Stimulated activated CD4-positive, alpha-beta T cell treated with anti-CD3 and anti-CD28 coated beads, Interleukin-15, amount 100 ng/mL, for 48 hours (primary cell): ENCODE data around the gene HDAC9.
"Not testable (repeated sequence)": the region's sequence is repeated elsewhere in the genome, so short reads cannot be mapped to it uniquely, and the experiment has no call there.

ENCODE experiments used
- DNase-seq, 2 donors: peaks; one replicate each; pipeline ENCODE4 v3.0.0-alpha.2; 2020; ENCODE audit warnings: low read depth in 2 of 2

Gene HDAC9

DNA sequence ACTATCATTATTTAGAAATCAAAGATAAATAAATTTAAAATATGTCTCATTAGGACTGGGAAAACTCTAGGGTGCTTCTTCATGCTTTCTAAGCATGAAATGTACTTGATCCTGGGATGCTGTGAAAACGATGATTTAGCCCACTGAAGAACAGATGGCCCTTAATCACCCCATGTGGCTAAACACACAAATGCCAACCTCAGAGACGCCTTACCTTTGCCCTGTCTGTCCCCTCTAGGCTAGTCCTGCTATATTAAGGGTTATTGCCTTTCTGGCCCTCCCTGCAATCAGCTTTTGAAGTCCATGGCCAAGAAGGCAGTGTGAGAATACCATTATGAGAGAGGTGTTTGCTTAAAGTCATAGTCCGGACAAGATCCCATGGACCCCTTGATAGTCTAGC, 404.7 kb downstream of the HDAC9 start:
- no peak for DNase-seq

DNA sequence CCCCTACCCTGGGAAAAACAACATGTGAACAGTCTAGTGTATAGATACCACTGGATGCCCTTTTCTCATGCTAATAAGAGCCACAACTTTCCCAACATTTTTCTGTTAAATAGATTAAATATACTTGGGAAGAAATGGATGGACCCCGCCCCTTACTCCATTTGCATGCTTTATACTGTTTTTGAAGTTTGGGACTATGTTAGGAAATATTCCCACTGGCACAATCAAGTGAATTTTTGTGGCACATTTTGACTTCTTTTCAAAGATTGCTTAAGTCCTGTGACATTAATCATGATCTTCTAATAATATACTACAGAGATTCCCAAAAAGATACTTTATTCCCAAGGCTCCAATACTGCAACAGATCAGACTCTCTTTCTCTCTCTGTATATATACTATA, 405.3 kb downstream of the HDAC9 start:
- no peak for DNase-seq

DNA sequence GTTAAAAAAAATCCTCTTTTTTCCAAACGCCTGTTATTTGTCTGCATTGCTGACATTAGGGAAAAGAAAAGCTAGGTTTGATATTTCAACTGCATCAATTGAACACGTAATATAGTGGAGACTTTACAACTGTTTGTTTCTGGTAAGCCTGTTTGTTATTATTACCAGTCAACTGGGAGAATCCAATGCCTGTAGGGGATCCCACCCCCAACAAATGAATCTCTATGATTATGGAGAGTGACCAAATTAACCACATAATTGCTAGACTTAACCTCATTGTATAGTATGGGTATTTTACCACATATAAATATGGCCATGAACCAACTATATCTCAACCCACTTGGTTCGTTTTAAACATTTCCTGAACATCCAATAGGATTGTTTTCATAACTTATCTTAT, 405.8 kb downstream of the HDAC9 start:
- DNase-seq, result no peak

DNA sequence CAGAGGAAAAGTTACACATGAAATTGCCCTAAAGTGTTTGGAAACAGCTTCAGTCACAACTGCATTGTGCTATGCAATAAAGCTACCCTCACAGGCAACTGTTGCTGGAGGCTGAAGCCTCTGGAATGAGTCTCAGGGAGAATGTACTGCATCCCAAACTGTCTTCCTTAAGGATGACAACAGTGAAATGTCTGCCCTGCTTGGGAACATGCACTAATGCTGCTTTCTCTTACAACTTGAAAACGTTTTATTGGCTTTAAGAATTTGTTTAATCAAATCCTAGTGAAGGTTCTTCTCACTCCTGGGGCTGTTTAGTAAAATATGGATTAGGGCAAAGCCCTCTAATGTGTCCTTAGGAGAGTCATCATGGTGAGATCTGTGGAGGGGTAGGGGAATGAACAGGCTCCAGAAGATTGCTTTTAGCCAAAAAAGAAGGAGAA, 406.5 kb downstream of the HDAC9 start:
- no peak for DNase-seq

DNA sequence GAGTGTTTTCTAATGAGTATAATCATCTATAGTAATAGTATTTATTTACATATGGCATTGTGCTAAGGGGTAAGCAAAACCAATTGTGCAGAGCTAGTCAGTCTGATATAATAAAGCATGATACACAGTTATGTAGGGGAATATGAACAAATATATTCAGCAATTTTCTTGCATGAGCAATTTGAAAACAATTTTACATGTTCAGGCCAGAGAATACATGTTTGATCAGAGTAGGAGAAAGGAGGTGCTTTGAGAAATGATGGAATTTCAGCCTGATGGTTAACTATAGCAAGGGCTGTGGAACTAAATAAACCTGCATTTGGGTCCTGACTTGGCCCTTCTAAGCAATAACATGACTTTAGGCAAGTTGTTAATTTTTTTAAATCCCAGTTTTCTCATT, 407.3 kb downstream of the HDAC9 start:
- DNase-seq, result no peak

DNA sequence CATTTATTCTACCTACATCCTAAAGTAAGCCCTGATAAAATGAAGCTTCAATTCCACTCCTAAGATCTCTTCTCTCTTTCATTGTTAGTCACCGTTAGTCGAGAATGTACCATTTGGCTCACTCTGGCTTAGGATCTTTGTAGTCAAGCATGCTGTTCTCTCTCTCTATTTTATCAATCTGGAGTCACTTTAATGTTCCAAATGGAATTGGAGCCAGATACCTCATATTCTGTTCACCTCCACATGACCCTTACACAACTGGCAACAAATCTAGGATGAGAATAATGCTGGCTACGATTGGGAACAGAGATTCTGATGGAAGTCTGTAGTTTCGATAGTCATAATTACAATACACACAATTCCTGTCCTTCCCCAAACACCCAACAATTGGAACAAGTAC, 408.1 kb downstream of the HDAC9 start:
- no peak for DNase-seq

DNA sequence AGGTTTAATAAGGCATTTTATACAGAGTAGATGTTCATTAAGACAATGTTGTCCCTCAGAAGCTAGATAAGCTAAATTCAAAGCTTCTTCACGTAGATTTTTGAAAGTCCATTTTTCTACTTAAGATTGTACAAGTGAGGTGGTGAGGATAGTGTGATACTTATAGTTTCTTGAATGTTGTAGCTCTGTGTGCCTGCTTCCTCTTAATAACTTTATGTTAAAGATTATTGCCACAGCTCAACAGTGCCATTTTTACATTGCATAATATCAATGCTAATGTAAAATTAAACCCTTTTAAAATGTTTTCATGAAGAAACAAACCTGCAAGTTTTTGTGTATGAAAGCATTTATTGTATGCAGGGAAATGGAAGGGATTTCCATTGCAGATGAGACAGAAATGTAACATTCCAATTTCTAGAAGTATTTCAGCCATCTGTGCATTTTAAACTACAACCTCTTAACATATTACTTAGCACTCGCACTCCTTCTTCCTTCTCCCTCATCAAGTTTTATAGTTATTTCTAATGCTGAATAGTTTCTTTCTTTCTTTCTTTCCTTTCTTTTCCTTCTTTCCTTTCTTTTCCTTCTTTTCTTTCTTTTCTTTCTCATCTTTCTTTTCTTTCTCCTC, 409.9 kb downstream of the HDAC9 start:
- DNase-seq, result no peak

DNA sequence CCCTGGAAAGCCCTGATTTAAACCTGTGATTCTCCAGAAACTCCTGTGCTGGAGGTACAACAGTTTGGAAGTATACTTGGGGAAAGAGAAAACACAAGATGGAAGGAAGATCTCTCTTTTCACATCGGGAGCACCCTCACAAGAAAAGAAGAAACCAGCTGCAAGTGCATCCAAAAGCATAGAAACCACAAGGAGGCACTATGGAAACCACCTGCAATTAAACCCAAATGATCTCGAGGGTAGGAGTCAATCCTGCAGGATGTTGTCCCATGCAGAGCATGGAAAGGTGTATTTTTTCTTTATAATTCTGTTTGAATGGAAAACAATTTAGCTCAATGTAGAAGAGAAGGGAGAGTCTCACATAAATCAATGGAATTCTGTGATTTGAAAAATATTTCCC, 411.4 kb downstream of the HDAC9 start:
- no peak for DNase-seq

DNA sequence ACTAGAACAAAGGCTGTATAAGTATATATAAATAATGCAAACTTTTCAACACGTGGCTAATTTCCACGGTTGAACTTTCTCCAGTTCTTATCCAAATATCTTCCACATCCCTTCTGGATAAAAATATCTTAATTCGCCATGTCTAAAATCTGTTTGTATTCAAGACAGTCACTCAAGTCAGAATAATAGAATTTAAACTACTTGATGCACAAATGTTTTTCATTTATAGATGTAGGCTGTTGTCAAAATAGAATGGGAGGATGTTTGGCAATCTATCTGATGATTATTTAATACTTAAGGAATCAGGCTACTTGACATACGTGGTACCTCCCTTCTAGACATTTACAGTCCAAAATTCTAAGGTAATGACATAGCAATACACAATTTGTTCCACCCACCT, 417.6 kb downstream of the HDAC9 start:
- no peak for DNase-seq

DNA sequence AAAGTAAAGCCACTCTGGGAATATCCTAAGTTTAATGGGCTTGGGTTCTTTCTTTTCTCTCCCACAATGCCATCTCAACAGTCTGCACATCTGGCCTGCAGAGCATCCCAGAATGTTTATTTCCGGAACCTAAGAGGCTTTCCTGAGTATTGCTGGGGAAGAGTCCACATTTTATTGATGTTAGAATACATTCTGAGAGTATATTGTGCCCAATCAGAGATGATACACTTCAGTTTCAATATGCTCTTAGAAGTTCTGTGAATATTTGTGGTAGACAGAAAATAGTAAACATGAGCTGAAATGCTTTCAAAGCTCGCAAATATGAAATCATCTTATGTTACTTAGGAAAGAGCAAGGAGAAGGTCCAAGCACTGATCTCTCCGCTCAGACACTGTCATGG, 421.3 kb downstream of the HDAC9 start:
- no peak for DNase-seq

DNA sequence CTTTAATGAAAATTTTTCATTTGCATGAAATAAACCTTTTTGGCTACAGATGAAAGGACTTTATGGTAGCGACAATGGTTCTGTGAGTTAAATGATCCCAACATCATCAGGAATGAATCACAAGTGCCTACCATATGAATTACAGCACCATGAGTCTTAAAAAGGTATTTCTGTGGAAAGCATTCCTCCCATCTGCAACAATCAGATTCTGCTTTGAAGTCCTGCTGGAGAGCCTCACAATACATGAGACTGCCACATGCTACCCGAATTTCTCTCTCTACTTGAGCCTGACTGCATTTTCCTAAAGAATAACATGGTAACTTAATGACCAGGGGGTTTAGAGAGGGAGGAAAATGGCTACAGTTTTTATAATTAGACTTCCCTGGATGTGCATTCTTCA, 431.6 kb downstream of the HDAC9 start:
- no peak for DNase-seq

DNA sequence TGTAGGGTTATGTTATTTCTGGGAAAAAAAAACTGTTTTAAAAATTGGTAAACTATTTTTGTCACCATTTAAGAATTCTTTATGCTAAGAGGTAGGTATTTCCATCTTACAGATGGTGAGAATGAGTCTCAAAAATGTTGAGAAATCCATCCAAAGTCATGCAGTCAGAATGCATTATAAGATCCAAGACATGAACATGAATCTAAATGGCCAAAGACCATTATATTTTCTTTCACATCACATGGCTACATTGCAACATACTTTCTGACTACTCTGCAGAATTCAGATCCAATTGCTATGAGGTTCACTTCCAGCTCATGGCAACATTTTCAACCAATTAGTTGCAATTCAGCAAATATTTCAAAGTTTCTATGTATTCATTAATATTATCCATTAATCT, 440.7 kb downstream of the HDAC9 start:
- no peak for DNase-seq

DNA sequence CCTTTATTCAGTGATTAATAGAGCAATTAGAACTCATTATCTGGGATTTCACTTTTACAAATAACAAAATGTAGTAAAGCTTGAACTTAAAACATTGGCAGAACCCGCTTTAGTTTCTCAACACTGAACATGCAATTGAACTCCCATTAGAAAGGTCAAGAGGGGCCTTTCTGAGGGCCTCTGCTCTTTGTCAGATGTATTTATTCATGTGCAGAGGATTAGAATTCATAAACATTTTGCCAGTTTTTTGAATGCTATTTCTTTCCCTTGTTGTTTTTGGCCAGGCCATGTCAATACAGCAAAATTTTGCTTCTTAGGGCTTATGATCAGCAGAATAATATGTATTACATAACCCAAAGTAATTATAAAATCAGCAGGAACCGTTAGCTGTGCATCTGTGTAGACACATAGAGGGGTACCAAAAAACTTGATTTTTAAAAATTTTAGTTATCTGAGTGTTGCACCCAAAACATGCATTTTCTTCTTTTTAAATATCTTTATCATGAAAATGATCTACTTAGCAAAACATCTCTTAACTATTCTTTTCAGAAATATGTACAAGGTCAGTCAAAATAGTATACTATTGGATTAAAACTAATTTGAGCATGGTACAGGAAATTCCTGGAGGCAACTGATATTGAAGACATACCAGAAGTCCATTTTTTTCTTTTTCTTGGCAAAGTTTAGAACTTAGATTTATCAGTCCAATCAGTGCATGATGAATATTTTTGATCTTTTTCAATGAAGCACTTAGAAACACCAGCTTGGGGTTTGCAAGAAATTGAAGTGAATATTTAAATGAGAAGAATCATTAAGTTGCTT, 444.4 kb downstream of the HDAC9 start:
- DNase-seq, result no peak

DNA sequence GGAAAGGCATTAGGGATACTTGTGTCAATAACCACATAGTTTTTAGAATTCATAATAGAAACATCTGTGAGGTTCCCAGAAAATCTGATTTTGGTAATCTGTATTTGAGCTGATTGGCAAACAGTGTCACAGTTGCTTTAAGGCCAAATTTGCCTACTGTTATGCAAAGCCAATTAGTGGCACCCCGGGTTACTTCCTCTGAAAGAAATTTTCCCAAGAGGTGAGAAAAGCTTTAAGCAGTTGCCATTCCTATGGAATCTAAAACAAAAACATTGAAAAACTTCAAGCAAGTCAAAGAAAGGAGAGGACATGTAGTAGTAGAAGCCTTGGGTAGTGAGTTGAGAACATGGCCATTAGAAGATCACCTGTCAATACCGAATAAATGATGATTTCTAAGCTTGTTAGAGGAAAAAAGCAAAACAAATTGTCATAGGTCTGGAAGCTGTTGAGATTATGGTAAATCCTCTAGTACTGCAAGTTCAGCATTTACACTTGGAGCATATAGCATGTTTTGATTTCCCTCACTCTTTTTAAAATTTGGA, 445.1 kb downstream of the HDAC9 start:
- DNase-seq, result no peak

DNA sequence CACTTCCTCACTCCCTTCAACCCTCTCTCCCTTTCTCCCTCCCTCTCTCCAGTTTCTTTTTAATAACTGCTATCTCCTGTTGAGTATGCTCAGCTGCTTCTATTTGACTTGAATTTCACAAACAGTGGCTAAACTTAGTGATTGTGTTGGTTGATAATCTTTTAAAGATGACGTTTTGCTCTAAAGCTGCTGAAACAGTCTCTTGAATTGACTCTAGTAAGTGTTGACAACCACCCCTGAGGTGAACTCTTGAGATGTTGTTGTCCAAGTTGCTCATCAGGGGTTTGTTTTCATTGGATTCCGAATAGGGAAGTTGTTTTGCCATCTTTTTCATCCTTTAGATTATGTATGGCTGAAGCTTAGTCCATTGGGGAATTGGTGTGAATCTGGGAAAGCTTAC, 445.7 kb downstream of the HDAC9 start:
- no peak for DNase-seq

DNA sequence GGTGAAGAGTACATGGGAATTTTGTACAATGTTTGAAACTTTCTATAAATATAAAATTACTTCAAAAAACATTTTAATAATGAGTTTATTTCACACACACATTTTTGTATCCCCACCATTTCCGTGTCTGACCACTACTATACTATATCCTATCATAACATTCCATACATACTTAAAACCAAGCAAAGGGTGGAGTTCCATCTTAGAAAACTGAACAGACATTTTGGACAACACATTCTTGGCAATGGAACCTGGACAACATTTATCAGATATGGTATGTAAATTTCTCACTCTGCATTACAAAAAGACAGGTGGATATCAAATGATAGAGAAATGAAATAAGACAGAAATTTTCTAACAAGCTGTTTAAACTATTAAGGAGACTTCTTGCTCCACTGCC, 453.0 kb downstream of the HDAC9 start:
- DNase-seq, result no peak

DNA sequence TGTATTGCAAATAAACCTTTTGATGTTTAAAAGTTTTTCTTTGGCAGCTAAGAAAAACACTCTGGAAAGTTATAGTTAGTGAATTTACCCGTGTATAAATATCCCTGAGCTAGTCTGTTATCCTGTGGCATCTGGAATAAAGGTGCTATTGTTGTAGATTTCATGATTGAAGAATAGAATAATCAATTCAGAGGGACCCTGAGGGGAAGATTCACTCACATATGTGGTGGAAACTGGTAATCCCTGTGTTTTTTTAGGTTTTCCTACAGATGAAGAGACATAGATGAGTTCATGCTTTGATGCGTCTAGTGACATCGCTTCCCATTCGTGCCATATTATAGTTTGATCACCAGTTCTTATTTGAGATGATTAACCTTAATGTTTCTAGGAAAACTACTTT, 457.3 kb downstream of the HDAC9 start:
- no peak for DNase-seq

DNA sequence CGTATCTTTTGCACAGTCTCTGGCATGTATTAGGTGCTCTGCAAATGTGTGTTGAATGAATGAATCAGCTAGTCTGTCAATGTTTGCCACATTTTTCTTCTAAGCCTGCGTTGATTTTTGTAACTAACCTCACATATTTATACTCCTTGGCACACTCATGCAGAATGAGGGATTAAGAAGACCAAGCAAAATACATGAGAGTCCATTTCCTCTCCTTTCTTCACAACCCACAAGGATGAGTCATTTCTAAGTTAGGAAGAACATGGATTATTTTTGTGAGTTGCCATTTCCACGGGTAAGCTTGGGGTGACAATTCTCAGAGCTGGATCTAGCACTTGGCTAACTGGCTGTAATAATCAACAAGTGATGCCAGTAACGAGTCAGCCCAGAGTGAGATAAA, 463.1 kb downstream of the HDAC9 start:
- DNase-seq, result no peak

DNA sequence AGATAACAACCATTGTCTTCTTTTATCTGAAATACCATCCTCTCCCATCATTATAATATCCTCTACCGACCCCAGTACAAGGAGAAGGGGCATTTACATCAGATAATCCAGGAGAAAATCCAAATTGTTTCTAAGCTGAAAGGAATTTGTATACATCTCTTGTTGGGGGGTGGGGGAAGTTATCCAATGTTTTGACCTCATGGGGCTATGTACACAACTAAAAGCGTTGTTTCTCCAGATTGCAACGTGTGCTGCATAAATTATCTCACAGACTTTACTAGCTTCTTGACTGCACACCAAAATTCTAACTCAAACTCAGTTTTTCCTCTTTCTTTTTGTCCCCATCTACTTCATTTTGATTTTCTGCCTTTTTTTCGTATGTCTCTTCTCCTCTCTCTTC, 465.2 kb downstream of the HDAC9 start:
- no peak for DNase-seq

DNA sequence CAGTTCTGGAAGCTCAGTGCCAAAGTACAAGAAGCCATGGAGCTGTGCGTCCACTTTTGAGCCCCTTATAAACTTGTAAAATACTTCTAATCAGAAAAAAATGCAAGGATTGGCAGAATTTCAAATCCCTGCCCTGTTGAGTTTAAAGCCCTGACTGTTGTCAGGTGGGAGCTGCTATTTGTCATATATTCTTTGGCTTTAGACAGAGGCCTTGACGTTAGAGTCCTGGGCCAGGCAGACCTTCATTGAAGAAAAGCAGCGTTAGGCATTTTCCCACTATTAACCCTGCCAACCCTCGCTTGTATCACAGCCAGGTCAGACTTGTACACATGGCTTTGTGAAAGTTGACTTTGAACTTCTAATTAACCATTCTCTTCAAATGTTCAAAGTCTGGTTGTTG, 466.5 kb downstream of the HDAC9 start:
- DNase-seq, result no peak

DNA sequence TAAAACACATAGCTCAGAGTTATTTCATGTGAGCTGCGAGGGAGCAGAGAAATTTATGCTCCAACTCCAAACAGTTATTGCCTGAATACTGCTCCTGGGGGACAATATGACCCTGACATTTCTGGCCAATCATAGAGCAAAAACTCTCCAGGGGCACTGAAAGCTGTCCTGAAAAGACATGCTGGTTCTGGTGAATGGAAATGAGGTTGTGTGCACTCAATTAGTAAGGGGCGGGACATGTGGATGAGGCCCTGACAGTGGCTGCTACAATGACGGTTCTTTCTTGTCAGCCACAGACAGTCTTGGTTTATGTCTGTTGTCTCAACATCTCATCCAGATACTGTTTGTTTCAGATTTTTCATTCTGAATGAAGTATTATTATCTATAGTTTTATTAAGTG, 470.1 kb downstream of the HDAC9 start:
- DNase-seq, result no peak

DNA sequence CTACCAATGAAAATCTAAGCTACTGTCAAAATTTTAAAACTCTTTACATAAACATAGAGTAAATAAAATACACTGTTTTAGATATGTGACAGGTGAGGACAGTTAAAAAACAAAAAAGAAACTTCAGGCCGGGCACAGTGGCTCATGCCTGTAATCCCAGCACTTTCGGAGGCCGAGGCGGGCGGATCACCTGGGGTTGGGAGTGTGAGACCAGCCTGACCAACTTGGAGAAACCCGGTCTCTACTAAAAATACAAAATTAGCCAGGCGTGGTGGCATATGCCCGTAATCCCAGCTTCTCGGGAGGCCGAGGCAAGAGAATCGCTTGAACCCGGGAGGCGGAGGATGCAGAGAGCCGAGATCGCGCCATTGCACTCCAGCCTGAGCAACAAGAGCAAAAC, 472.2 kb downstream of the HDAC9 start:
- DNase-seq, result not testable (repeated sequence)

DNA sequence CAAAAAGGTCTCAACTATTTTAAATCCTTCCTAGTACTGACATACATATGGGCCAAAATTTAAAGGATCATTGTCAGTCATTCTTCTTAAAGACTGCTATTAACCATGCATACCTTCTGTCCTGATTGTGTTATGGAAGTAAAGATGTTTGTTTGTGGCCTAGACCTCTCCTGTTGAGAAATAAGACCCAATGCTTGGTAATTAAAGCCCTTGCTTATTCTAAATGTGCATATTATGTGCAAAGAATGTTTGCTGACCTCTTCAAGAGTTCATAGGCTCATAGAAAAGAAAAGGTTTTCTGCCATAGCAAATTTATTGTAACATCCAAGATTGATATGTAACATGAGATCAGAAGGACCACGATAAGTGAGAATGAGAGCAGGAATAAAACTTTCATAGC, 476.3 kb downstream of the HDAC9 start:
- no peak for DNase-seq
